K562 (cell line): ENCODE data around the gene EDARADD. TPM values are rescaled to one million over a fixed set of nuclear protein-coding genes. Genes with fewer than 3 reads are reported as not detected.

Experiments
- BHLHE40 ChIP-seq: IDR thresholded peaks from 2 replicates; pipeline ENCODE4 v1.6.1; 2011; ENCODE audit warnings: low read length, improper control_type of control experiment
- CCNT2 ChIP-seq: IDR thresholded peaks from 2 replicates; pipeline ENCODE4 v1.6.1; 2011; ENCODE audit warnings: borderline replicate concordance, low read depth, mild to moderate bottlenecking, moderate library complexity, mixed read lengths, low read length; ENCODE audit not compliant: insufficient read length; ENCODE audit errors: extremely low read depth
- CXXC5 ChIP-seq: fragments of 250-450 bp; sonication (Bioruptor Pico); IDR thresholded peaks from 2 replicates; pipeline ENCODE4 v1.8.0; 2022; ENCODE audit warnings: inconsistent platforms, mild to moderate bottlenecking, moderate library complexity
- FOXP4 ChIP-seq: sonication (generic); formaldehyde crosslinking; IDR thresholded peaks from 2 replicates; pipeline ENCODE4 v1.8.0; 2022; ENCODE audit warnings: mild to moderate bottlenecking, missing genetic modification reagents, borderline replicate concordance
- HNRNPUL1 ChIP-seq: fragments of 200-400 bp; formaldehyde crosslinking; IDR thresholded peaks from 2 replicates; pipeline ENCODE4 v1.6.1; 2017; ENCODE audit warnings: low read length
- HOMEZ ChIP-seq: fragments of 250-450 bp; sonication (Bioruptor Pico); IDR thresholded peaks from 2 replicates; pipeline ENCODE4 v1.4.0; 2020; ENCODE audit warnings: mild to moderate bottlenecking, moderate library complexity
- MAZ ChIP-seq, 2 experiments: fragments of 450-650 bp in 1 of 2; sonication (generic) in 1 of 2; formaldehyde crosslinking; IDR thresholded peaks in 1 of 2; conservative IDR thresholded peaks in 1 of 2; 2 replicates each; pipeline versions ENCODE4 v1.4.0 to v1.5.0; 2020; ENCODE audit warnings: mild to moderate bottlenecking in 1 of 2, missing genetic modification reagents in 1 of 2
- MCM7 ChIP-seq, 2 experiments: fragments of 450-650 bp; IDR thresholded peaks; 2 replicates each; pipeline ENCODE4 v1.6.1; 2016 to 2018
- MYC ChIP-seq, 2 experiments: fragments of 250-450 bp in 1 of 2; sonication (Bioruptor Pico) in 1 of 2; IDR thresholded peaks; 2 replicates each; pipeline versions ENCODE4 v1.5.1 to v1.6.1; 2012 to 2021; ENCODE audit warnings: low read depth in 2 of 2, borderline replicate concordance in 1 of 2, improper control_type of control experiment in 1 of 2, low read length in 1 of 2, mild to moderate bottlenecking in 1 of 2, moderate library complexity in 1 of 2
- RAD21 ChIP-seq, 2 experiments: fragments of 250-450 bp in 1 of 2; fragments of 450-650 bp in 1 of 2; sonication (Bioruptor Pico) in 1 of 2; formaldehyde crosslinking in 1 of 2; IDR thresholded peaks in 1 of 2; conservative IDR thresholded peaks in 1 of 2; 2 replicates each; pipeline versions ENCODE4 v1.4.0 to v1.8.0; 2020 to 2022; ENCODE audit warnings: mild to moderate bottlenecking in 2 of 2, moderate library complexity in 1 of 2
- RCOR1 ChIP-seq, 2 experiments: IDR thresholded peaks; 2 replicates each; pipeline ENCODE4 v1.6.1; 2012; ENCODE audit warnings: low read depth in 2 of 2, low read length in 2 of 2, borderline replicate concordance in 1 of 2, improper control_type of control experiment in 1 of 2
- RREB1 ChIP-seq: fragments of 250-450 bp; sonication (Bioruptor Pico); IDR thresholded peaks from 2 replicates; pipeline ENCODE4 v1.4.0; 2020
- SMARCA5 ChIP-seq: fragments of 450-650 bp; IDR thresholded peaks from 2 replicates; pipeline ENCODE4 v1.6.1; 2016
- SNAPC5 ChIP-seq: fragments of 250-450 bp; sonication (Bioruptor Pico); IDR thresholded peaks from 2 replicates; pipeline ENCODE4 v1.8.0; 2021; ENCODE audit warnings: moderate library complexity, mild to moderate bottlenecking, inconsistent platforms
- ZNF24 ChIP-seq: fragments of 450-650 bp; IDR thresholded peaks from 2 replicates; pipeline ENCODE4 v1.6.1; 2016
- ZNF589 ChIP-seq: fragments of 200-800 bp; sonication (Bioruptor generic); IDR thresholded peaks from 2 replicates; pipeline ENCODE4 v1.6.1; 2016; ENCODE audit warnings: low read depth, missing genetic modification characterization, missing compliant biosample characterization
- ZNF830 ChIP-seq: fragments of 250-450 bp; sonication (Bioruptor Pico); IDR thresholded peaks from 2 replicates; pipeline ENCODE4 v1.5.0; 2021; ENCODE audit warnings: mild to moderate bottlenecking
- polyA plus RNA-seq, 8 experiments: library from polyadenylated mRNA; depleted of rRNA in 4 of 8; stranded (reverse) in 5 of 8; unstranded in 3 of 8; fragments of >200 nt; fragmentation: Nextera tagmentation in 2 of 8; fragmentation: Illumina TruSeq in 1 of 8; extraction: Ambion mirVana in 2 of 8; extraction: Trizol in 1 of 8; gene quantifications; 2 replicates each; pipeline versions ENCODE4 v1.2.1 to v1.2.3, GENCODE V29; 2011 to 2014; ENCODE audit warnings: inconsistent platforms in 1 of 8, missing spikeins in 1 of 8
- total RNA-seq, 7 experiments: library from RNA; depleted of rRNA in 6 of 7; stranded (reverse); fragments of >200 nt in 6 of 7; fragmentation: Illumina TruSeq in 2 of 7; extraction: Trizol in 2 of 7; gene quantifications; 2 replicates each; pipeline versions ENCODE4 v1.2.1 to v1.2.3, GENCODE V29; 2011 to 2021; ENCODE audit warnings: low replicate concordance in 1 of 7

EDARADD gene
- total and polyA plus RNA-seq, 9 of the 15 experiments (the other 6 are each of a cell fraction or from before 2014, with no cell fraction given): 0.46 to 32.4 (median 20.6) TPM

GRCh38 chr1:236509647-236510401 is 115.7 kb downstream of the EDARADD start (continued):
- TF ChIP-seq RAD21 (CRISPR knock-in tag; conservative IDR thresholded peaks at IDR 0.05 in 1 of 2, IDR thresholded peaks at IDR 0.05 in 1 of 2) (0 out of 4 replicates have a peak, but pooled peaks of 1 of the 2 experiments have one; percentile 32), HOMEZ (CRISPR knock-in tag) (no peak), RCOR1 (IDR thresholded peaks at IDR 0.05; ENCODE audit: borderline replicate concordance in 1 of 2, low read depth in 2 of 2, low read length in 2 of 2) (peak in 1 of 2 experiments; percentile 91; a peak in 2 of 4 replicates), SMARCA5 (no peak), MAZ (CRISPR knock-in tag; conservative IDR thresholded peaks at IDR 0.05 in 1 of 2, IDR thresholded peaks at IDR 0.05 in 1 of 2) (0 out of 4 replicates have a peak, but pooled peaks of 1 of the 2 experiments have one; percentile 22), BHLHE40 (peak; percentile 51; the same call in 1 of the 2 replicates), SNAPC5 (CRISPR knock-in tag) (no peak), CCNT2 (peak; percentile 63), MYC (IDR thresholded peaks at IDR 0.05; ENCODE audit: low read depth, low read length) (peak; percentile 51), MYC (CRISPR knock-in tag; IDR thresholded peaks at IDR 0.05; ENCODE audit: borderline replicate concordance, low read depth) (no peak), HNRNPUL1 (no peak), FOXP4 (no peak), ZNF830 (CRISPR knock-in tag) (no peak), ZNF589 (CRISPR knock-in tag) (no peak), CXXC5 (CRISPR knock-in tag) (peak; percentile 58), RREB1 (CRISPR knock-in tag) (peak; percentile 82; the same call in 1 of the 2 replicates), ZNF24 (0 out of 2 replicates have a peak, but pooled peaks have one; percentile 22), MCM7 (IDR thresholded peaks at IDR 0.05) (no peak)
